Right atrium auricular region (tissue), 2 donors: ENCODE results near the gene RETSAT. TPM values are rescaled to one million over a fixed set of nuclear protein-coding genes. Genes with fewer than 3 reads are reported as not detected.

Experiments
- DNase-seq: peaks from one replicate; pipeline ENCODE4 v3.0.0-alpha.2; 2019; ENCODE audit warnings: low spot score
- H3K27ac ChIP-seq, 2 donors: fragments of 200-600 bp; sonication (generic); 1 replicate in 1 of 2; 2 replicates in 1 of 2; pipeline ENCODE4 v1.5.1; 2016 to 2019
- H3K27me3 ChIP-seq, 2 donors: fragments of 200-600 bp; sonication (generic); one replicate each; pipeline versions ENCODE4 v1.5.1 to v1.6.0; 2017 to 2019
- H3K36me3 ChIP-seq: fragments of 200-600 bp; sonication (generic); one replicate; pipeline ENCODE4 v1.5.1; 2016
- H3K4me1 ChIP-seq, 2 donors: fragments of 200-600 bp; sonication (generic); one replicate each; pipeline versions ENCODE4 v1.5.1 to v1.6.0; 2017 to 2019
- H3K4me3 ChIP-seq, 2 donors: fragments of 200-600 bp; sonication (generic); 1 replicate in 1 of 2; 2 replicates in 1 of 2; pipeline ENCODE4 v1.5.1; 2017 to 2019; ENCODE audit warnings: mild to moderate bottlenecking in 1 of 2, moderate library complexity in 1 of 2
- H3K9me3 ChIP-seq, 2 donors: fragments of 200-600 bp; sonication (generic); one replicate each; pipeline ENCODE4 v1.5.1; 2019
- CTCF ChIP-seq, 2 donors: fragments of 200-600 bp; sonication (generic); IDR thresholded peaks; one replicate each; pipeline ENCODE4 v1.5.1; 2019; ENCODE audit warnings: antibody characterized with exemption in 2 of 2
- total RNA-seq, 2 donors: library from RNA; depleted of rRNA; stranded (reverse); fragments of >200 nt; gene quantifications; one replicate each; pipeline ENCODE4 v1.1.0, GENCODE V29; 2016

The RETSAT gene
- total RNA-seq, 2 donors from 2014 or later: 34.2 to 40.8 TPM

- peaks cover 0 to 10% of the 10 kb centered on the region in 2 donors for H3K9me3 ChIP-seq
- DNase-seq: no peak
- no peaks in the 10 kb centered on the region for H3K36me3 ChIP-seq
- H3K4me1 ChIP-seq: no peaks in the 10 kb centered on the region
- no peak overlapping the region for H3K4me3 ChIP-seq
- no peaks in the 10 kb centered on the region for H3K27me3 ChIP-seq
- no peak overlapping the region for H3K27ac ChIP-seq
- no peak for TF ChIP-seq CTCF (IDR thresholded peaks at IDR 0.05)
Observed at GRCh38 chr2:85399183-85399455, 44.8 kb upstream of the RETSAT start.

- no peak for DNase-seq
- Histone ChIP-seq H3K27me3 (no peaks in the 10 kb centered on the region), H3K36me3 (no peaks in the 10 kb centered on the region), H3K27ac (no peak overlapping the region), H3K4me1 (no peaks in the 10 kb centered on the region), H3K9me3 (peaks cover 0 to 4% of the 10 kb centered on the region in 2 donors), H3K4me3 (no peak overlapping the region)
- no peak for TF ChIP-seq CTCF (IDR thresholded peaks at IDR 0.05)
Observed at GRCh38 chr2:85398426-85399182, 44.3 kb upstream of the RETSAT start.

GRCh38 chr2:85397925-85398331 is 43.6 kb upstream of the RETSAT start:
- Histone ChIP-seq H3K27ac (no peak overlapping the region), H3K27me3 (no peaks in the 10 kb centered on the region), H3K36me3 (no peaks in the 10 kb centered on the region), H3K4me3 (no peak overlapping the region), H3K9me3 (no peaks in the 10 kb centered on the region), H3K4me1 (no peaks in the 10 kb centered on the region)
- DNase-seq: no peak
- TF ChIP-seq CTCF (IDR thresholded peaks at IDR 0.05): no peak

- H3K4me1 ChIP-seq: no peaks in the 10 kb centered on the region
- H3K4me3 ChIP-seq: no peak overlapping the region
- H3K27ac ChIP-seq: no peak overlapping the region
- H3K9me3 ChIP-seq: no peaks in the 10 kb centered on the region
- H3K27me3 ChIP-seq: no peaks in the 10 kb centered on the region
- no peak for DNase-seq
- no peak for TF ChIP-seq CTCF (IDR thresholded peaks at IDR 0.05)
- H3K36me3 ChIP-seq: no peaks in the 10 kb centered on the region
Observed at GRCh38 chr2:85396531-85397470, 42.5 kb upstream of the RETSAT start.

- Histone ChIP-seq H3K4me1 (no peaks in the 10 kb centered on the region), H3K9me3 (no peaks in the 10 kb centered on the region), H3K36me3 (peaks cover 4% of the 10 kb centered on the region), H3K4me3 (no peak overlapping the region), H3K27ac (no peak overlapping the region), H3K27me3 (no peaks in the 10 kb centered on the region)
- TF ChIP-seq CTCF (IDR thresholded peaks at IDR 0.05): no peak
- DNase-seq: no peak
Observed at GRCh38 chr2:85395912-85396475, 41.7 kb upstream of the RETSAT start.
